Parathyroid adenoma (tissue), 2 donors: ENCODE results near the gene CACNA1B.

ENCODE experiments used
- H2AFZ ChIP-seq: fragments of 300-600 bp; sonication (generic); one replicate; pipeline ENCODE4 v1.7.0; 2017; ENCODE audit warnings: antibody characterized with exemption, mild to moderate bottlenecking
- H3K27ac ChIP-seq: fragments of 300-600 bp; sonication (generic); one replicate; pipeline ENCODE4 v1.7.0; 2017
- H3K27me3 ChIP-seq: fragments of 300-600 bp; sonication (generic); one replicate; pipeline ENCODE4 v1.7.0; 2017; ENCODE audit warnings: low read length; ENCODE audit not compliant: control insufficient read depth, insufficient read depth
- H3K36me3 ChIP-seq: fragments of 300-600 bp; sonication (generic); one replicate; pipeline ENCODE4 v1.7.0; 2017; ENCODE audit warnings: low read length; ENCODE audit not compliant: control insufficient read depth, insufficient read depth
- H3K4me1 ChIP-seq: fragments of 300-600 bp; sonication (generic); one replicate; pipeline ENCODE4 v1.7.0; 2017; ENCODE audit warnings: control low read depth
- H3K4me2 ChIP-seq: fragments of 300-600 bp; sonication (generic); one replicate; pipeline ENCODE4 v1.7.0; 2017; ENCODE audit warnings: low read length
- H3K4me3 ChIP-seq: fragments of 300-600 bp; sonication (generic); one replicate; pipeline ENCODE4 v1.7.0; 2017; ENCODE audit warnings: low read depth, low read length
- H3K79me2 ChIP-seq: fragments of 300-600 bp; sonication (generic); one replicate; pipeline ENCODE4 v1.7.0; 2017; ENCODE audit warnings: control low read depth
- H3K9ac ChIP-seq: fragments of 300-600 bp; sonication (generic); one replicate; pipeline ENCODE4 v1.7.0; 2017; ENCODE audit warnings: mild to moderate bottlenecking
- H3K9me3 ChIP-seq: fragments of 300-600 bp; sonication (generic); one replicate; pipeline ENCODE4 v1.7.0; 2017; ENCODE audit warnings: low read length; ENCODE audit not compliant: control insufficient read depth
- TF ChIP-seq, protein P1 (sequence below): fragments of 300-600 bp; sonication (generic); IDR thresholded peaks from one replicate; pipeline ENCODE4 v1.7.0; 2017; ENCODE audit warnings: antibody characterized with exemption, mild to moderate bottlenecking
- donor health status: primary hyperparathyroidism.

Gene CACNA1B

DNA sequence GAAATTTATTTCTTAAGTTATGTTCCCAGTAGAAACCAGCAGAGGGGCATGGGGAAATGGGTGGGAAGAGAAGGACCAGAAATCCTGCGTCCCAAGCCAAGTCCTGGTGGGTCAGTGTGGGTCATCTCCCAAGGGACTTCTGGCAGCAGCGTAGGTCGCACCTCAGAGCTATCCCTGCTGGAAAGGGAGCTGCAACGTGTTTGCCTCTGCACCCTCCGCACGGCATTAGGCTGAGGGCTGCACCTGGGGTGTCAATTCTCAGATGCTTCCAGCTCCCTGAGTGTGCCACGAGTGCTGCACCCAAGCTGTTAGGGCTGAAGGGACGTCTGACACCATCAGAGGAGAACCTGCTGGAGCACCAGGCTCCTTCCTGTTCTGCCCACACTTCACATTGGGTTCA is 182.8 kb downstream of the CACNA1B start:
- Histone ChIP-seq H3K27me3 (no peaks in the 10 kb centered on the region), H3K9me3 (no peaks in the 10 kb centered on the region), H3K27ac (no peak overlapping the region), H2AFZ (no peak overlapping the region), H3K4me1 (no peaks in the 10 kb centered on the region), H3K4me2 (no peak overlapping the region), H3K4me3 (no peak overlapping the region), H3K36me3 (no peaks in the 10 kb centered on the region), H3K79me2 (no peaks in the 10 kb centered on the region), H3K9ac (no peak overlapping the region)
- TF ChIP-seq, protein P1, sequence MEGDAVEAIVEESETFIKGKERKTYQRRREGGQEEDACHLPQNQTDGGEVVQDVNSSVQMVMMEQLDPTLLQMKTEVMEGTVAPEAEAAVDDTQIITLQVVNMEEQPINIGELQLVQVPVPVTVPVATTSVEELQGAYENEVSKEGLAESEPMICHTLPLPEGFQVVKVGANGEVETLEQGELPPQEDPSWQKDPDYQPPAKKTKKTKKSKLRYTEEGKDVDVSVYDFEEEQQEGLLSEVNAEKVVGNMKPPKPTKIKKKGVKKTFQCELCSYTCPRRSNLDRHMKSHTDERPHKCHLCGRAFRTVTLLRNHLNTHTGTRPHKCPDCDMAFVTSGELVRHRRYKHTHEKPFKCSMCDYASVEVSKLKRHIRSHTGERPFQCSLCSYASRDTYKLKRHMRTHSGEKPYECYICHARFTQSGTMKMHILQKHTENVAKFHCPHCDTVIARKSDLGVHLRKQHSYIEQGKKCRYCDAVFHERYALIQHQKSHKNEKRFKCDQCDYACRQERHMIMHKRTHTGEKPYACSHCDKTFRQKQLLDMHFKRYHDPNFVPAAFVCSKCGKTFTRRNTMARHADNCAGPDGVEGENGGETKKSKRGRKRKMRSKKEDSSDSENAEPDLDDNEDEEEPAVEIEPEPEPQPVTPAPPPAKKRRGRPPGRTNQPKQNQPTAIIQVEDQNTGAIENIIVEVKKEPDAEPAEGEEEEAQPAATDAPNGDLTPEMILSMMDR: no peak

DNA sequence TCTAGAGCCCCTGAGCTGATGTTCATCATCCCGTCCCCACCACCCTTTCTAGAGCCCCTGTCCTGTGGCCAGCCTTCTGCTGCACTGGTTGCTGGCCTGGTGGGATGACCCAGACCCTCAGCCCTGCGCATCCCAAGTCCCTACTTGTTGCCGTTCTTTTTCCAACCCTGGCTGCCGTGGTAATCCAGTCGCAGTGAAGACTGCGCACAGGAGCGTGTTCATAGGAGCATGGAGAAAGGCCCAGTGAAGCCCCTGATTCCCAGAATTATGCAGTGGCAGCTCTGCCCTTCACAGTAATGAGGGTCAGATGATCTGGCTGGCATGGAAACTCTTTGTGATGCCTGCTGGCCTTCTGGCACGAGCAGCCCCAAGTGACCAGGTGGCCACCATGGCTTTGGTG is 183.3 kb downstream of the CACNA1B start:
- Histone ChIP-seq H3K9me3 (no peaks in the 10 kb centered on the region), H3K79me2 (no peaks in the 10 kb centered on the region), H3K27me3 (no peaks in the 10 kb centered on the region), H2AFZ (no peak overlapping the region), H3K27ac (no peak overlapping the region), H3K9ac (no peak overlapping the region), H3K4me1 (no peaks in the 10 kb centered on the region), H3K36me3 (no peaks in the 10 kb centered on the region), H3K4me3 (no peak overlapping the region), H3K4me2 (no peak overlapping the region)
- TF ChIP-seq, protein P1: no peak

DNA sequence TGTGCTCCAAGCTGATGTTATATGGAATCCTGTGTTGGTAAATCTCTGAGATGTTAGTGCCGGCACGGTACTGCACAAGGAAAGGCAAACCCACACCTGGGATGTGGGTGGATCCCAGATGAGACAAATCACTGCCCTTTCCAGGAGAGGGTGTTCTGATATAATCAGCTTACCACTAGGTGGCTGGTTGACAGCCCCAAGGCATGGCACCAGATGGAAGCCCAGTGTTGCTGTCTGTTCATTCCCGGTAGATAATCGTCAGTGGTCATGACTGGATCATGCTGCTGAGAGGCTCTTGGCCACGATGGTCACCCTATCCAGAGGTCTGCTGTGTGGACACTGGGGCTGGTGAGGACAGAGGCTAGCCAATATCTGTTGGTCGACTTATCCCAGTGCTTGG is 184.0 kb downstream of the CACNA1B start:
- Histone ChIP-seq H3K4me1 (no peaks in the 10 kb centered on the region), H3K4me3 (no peak overlapping the region), H2AFZ (no peak overlapping the region), H3K27ac (no peak overlapping the region), H3K27me3 (no peaks in the 10 kb centered on the region), H3K36me3 (no peaks in the 10 kb centered on the region), H3K9me3 (no peaks in the 10 kb centered on the region), H3K79me2 (no peaks in the 10 kb centered on the region), H3K9ac (no peak overlapping the region), H3K4me2 (no peak overlapping the region)
- TF ChIP-seq, protein P1: no peak

DNA sequence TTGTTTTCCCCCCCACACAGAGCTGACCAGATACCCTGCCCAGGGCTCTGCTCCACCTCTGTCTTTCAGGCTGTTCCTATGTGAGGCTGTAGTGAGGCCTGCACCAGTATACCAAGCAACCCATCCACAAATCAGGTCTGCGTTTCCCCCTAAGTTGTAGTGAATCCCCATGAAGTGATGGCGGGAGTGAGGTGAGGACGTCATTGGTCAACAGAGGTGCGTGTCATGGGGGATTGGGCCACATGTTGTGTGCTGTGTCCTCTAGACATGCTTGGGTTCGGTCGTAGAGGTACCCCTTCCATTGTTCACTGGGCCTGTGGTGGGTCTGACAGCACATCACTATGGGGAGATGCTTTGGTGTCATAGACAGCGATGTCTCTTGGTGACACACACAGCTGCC is 184.6 kb downstream of the CACNA1B start:
- Histone ChIP-seq H3K4me2 (no peak overlapping the region), H3K36me3 (no peaks in the 10 kb centered on the region), H3K9me3 (no peaks in the 10 kb centered on the region), H3K27ac (no peak overlapping the region), H3K79me2 (no peaks in the 10 kb centered on the region), H3K9ac (no peak overlapping the region), H3K27me3 (no peaks in the 10 kb centered on the region), H3K4me3 (no peak overlapping the region), H2AFZ (no peak overlapping the region), H3K4me1 (no peaks in the 10 kb centered on the region)
- TF ChIP-seq, protein P1: no peak

DNA sequence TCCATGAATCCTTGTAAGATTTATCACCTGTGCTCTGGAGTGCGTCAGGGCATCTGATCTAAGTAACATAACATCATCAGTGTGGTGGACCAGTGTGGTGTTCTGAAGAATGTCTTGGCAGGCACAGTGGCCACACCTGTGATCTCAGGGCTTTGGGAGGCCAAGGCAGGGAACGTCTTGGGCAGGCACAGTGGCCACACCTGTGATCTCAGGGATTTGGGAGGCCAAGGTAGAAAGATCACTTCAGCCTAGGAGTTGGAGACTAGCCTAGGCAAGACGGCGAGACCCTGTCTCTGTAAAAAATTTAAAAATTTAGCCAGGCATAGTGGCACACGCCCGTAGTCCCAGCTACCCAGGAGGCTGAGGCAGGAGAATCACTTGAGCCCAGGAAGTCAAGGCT is 185.5 kb downstream of the CACNA1B start:
- H3K79me2 ChIP-seq: no peaks in the 10 kb centered on the region
- TF ChIP-seq, protein P1: no peak
- H3K4me1 ChIP-seq: no peaks in the 10 kb centered on the region
- no peaks in the 10 kb centered on the region for H3K9me3 ChIP-seq
- no peak overlapping the region for H3K4me3 ChIP-seq
- no peak overlapping the region for H3K27ac ChIP-seq
- no peak overlapping the region for H2AFZ ChIP-seq
- no peak overlapping the region for H3K9ac ChIP-seq
- H3K27me3 ChIP-seq: no peaks in the 10 kb centered on the region
- no peak overlapping the region for H3K4me2 ChIP-seq
- H3K36me3 ChIP-seq: no peaks in the 10 kb centered on the region
